HepG2 (cell line): ENCODE data around the gene DNTTIP2. TPM values are rescaled to one million over a fixed set of nuclear protein-coding genes. Genes with fewer than 3 reads are reported as not detected.

Source experiments
- ATAC-seq: fragments of 200-7000 bp; cut with Tn5 transposase; 3 replicates; pipeline ENCODE4 v1.9.1; 2020; ENCODE audit warnings: mild to moderate bottlenecking, moderate library complexity
- BruUV-seq: library from RNA; stranded (reverse); fragments of 400-500 nt; replicated peaks from 2 replicates; lab custom pipeline; 2021; lab: Mats Ljungman, UMichigan
- CTCF ChIA-PET: fragments of 300-600 bp; formaldehyde crosslinking; extraction: SDS; loops from one replicate; lab custom pipeline; 2021; ENCODE audit warnings: low total read pairs, inconsistent platforms, low intra/inter-chr PET ratio; lab: Yijun Ruan, JAX
- POLR2A ChIA-PET: fragments of 350-600 bp; sonication (Branson Sonifier 250); formaldehyde crosslinking; loops from one replicate; lab custom pipeline; 2020; ENCODE audit warnings: antibody characterized with exemption, inconsistent platforms; lab: Yijun Ruan, JAX
- DNase-seq: peaks from one replicate; pipeline ENCODE4 v3.0.0-alpha.2; 2015; ENCODE audit warnings: low spot score
- FAIRE-seq: peaks from 3 replicates; lab custom pipeline; 2011; peaks lifted over from hg19 to GRCh38; lab: Jason Lieb, UNC
- H2AFZ ChIP-seq: one replicate; pipeline ENCODE4 v1.6.1; 2011; ENCODE audit warnings: low read length, inconsistent platforms
- H3K27ac ChIP-seq: fragments of 300-600 bp; 3 replicates; pipeline ENCODE4 v1.8.0; 2011; ENCODE audit warnings: mixed run types, mild to moderate bottlenecking, mixed read lengths, low read length, inconsistent platforms; ENCODE audit not compliant: insufficient read depth; ENCODE audit errors: extremely low read length
- H3K27me3 ChIP-seq, 2 experiments: fragments of 200-600 bp in 1 of 2; 2 replicates in 1 of 2; 3 replicates in 1 of 2; pipeline versions ENCODE4 v1.6.0 to v1.8.0; 2011; ENCODE audit warnings: low read length in 2 of 2, mild to moderate bottlenecking in 2 of 2, moderate library complexity in 2 of 2, inconsistent platforms in 1 of 2; ENCODE audit not compliant: insufficient read depth in 2 of 2, control insufficient read depth in 1 of 2
- H3K36me3 ChIP-seq, 2 experiments: fragments of 200-600 bp in 1 of 2; replicated peaks in 1 of 2; 2 replicates in 1 of 2; 3 replicates in 1 of 2; pipeline versions ENCODE4 v1.5.1 to v1.8.0; 2011; ENCODE audit warnings: low read length in 2 of 2, inconsistent platforms in 1 of 2; ENCODE audit not compliant: insufficient read depth in 2 of 2, control insufficient read depth in 1 of 2
- H3K4me1 ChIP-seq: 2 replicates; pipeline ENCODE4 v1.5.1; 2012; ENCODE audit warnings: low read length, inconsistent platforms; ENCODE audit not compliant: insufficient read depth
- H3K4me2 ChIP-seq: 2 replicates; pipeline ENCODE4 v1.6.0; 2011; ENCODE audit warnings: low read depth, low read length, inconsistent platforms
- H3K4me3 ChIP-seq, 3 experiments: fragments of 200-600 bp in 1 of 3; sonication (generic), shearing (Covaris generic) in 1 of 3; replicated peaks in 1 of 3; 2 replicates each; pipeline ENCODE4 v1.5.1; 2011 to 2016; ENCODE audit warnings: low read length in 3 of 3, inconsistent platforms in 2 of 3, low read depth in 2 of 3, mild to moderate bottlenecking in 2 of 3, control low read depth in 1 of 3, mixed read lengths in 1 of 3; ENCODE audit not compliant: insufficient read depth in 1 of 3
- H3K79me2 ChIP-seq: one replicate; pipeline ENCODE4 v1.6.1; 2011; ENCODE audit warnings: low read length, inconsistent platforms; ENCODE audit not compliant: insufficient read depth
- H3K9ac ChIP-seq: 2 replicates; pipeline ENCODE4 v1.6.0; 2011; ENCODE audit warnings: mild to moderate bottlenecking, low read depth, low read length, inconsistent platforms; ENCODE audit not compliant: insufficient read depth
- H3K9me3 ChIP-seq: 2 replicates; pipeline ENCODE4 v1.5.1; 2012; ENCODE audit warnings: mild to moderate bottlenecking, low read length
- H4K20me1 ChIP-seq: 2 replicates; pipeline ENCODE4 v1.6.0; 2011; ENCODE audit warnings: inconsistent platforms, mild to moderate bottlenecking, low read length, moderate library complexity; ENCODE audit not compliant: insufficient read depth
- ADNP ChIP-seq: sonication (generic); formaldehyde crosslinking; IDR thresholded peaks from 2 replicates; pipeline ENCODE4 v1.4.0; 2020; ENCODE audit warnings: missing genetic modification reagents
- MIER3 ChIP-seq: IDR thresholded peaks from 2 replicates; pipeline ENCODE4 v1.6.1; 2016; ENCODE audit warnings: missing compliant biosample characterization, borderline replicate concordance
- NFYB ChIP-seq: sonication (generic); formaldehyde crosslinking; IDR thresholded peaks from 2 replicates; pipeline ENCODE4 v1.4.0; 2020; ENCODE audit warnings: missing genetic modification reagents
- PCBP1 ChIP-seq: fragments of 200-400 bp; formaldehyde crosslinking; IDR thresholded peaks from 2 replicates; pipeline ENCODE4 v1.6.1; 2017; ENCODE audit warnings: mild to moderate bottlenecking, low read depth, low read length, borderline replicate concordance
- SP2 ChIP-seq: sonication (generic); formaldehyde crosslinking; IDR thresholded peaks from 2 replicates; pipeline ENCODE4 v1.5.1; 2020; ENCODE audit warnings: mild to moderate bottlenecking, missing genetic modification reagents
- ZNF326 ChIP-seq: sonication (generic); formaldehyde crosslinking; IDR thresholded peaks from 2 replicates; pipeline ENCODE4 v1.4.0; 2020; ENCODE audit warnings: missing genetic modification reagents, borderline replicate concordance
- ZNF781 ChIP-seq: sonication (generic); formaldehyde crosslinking; IDR thresholded peaks from 2 replicates; pipeline ENCODE4 v1.5.1; 2020; ENCODE audit warnings: borderline replicate concordance, mild to moderate bottlenecking, missing genetic modification reagents; ENCODE audit errors: not compliant biosample characterization
- WGBS: methylation state at CpG from one replicate; pipeline ENCODE4 v1.1.6; 2017; ENCODE audit warnings: low lambda C conversion rate; 5-methylcytosine and 5-hydroxymethylcytosine counted together
- in situ Hi-C: cut with HindIII; loops from 2 replicates; pipeline ENCODE4 v1.10.0; 2017; ENCODE audit warnings: low pct_unique_long_range_greater_than_20kb; ENCODE audit not compliant: extremely low pct_ligation_motif_present
- intact Hi-C: fragments of 100-400 bp; cut with micrococcal nuclease; formaldehyde crosslinking; loops from one replicate; pipeline ENCODE4 v1.10.0; 2022; ENCODE audit not compliant: unreplicated experiment
- polyA plus RNA-seq, 8 experiments: library from polyadenylated mRNA; depleted of rRNA in 3 of 8; stranded (reverse) in 7 of 8; unstranded in 1 of 8; fragments of >200 nt; fragmentation: Illumina TruSeq in 4 of 8; extraction: Trizol in 4 of 8; gene quantifications; 2 replicates each; pipeline versions ENCODE4 v1.2.1 to v1.2.3, GENCODE V29; 2011 to 2016; ENCODE audit warnings: low read depth in 4 of 8, missing spikeins in 1 of 8, mixed read lengths in 1 of 8; ENCODE audit not compliant: insufficient read depth in 1 of 8
- total RNA-seq, 5 experiments: library from RNA; depleted of rRNA; stranded (reverse); fragments of >200 nt; fragmentation: Illumina TruSeq; extraction: Trizol; gene quantifications; 2 replicates each; pipeline ENCODE4 v1.2.3, GENCODE V29; 2016; ENCODE audit warnings: low read depth in 1 of 5
- TF ChIP-seq, protein P1 (sequence below): IDR thresholded peaks from 2 replicates; pipeline ENCODE4 v1.6.1; 2016; ENCODE audit warnings: missing genetic modification reagents, missing compliant biosample characterization
- TF ChIP-seq, protein P2 (sequence below): sonication (generic); formaldehyde crosslinking; IDR thresholded peaks from 2 replicates; pipeline ENCODE4 v1.5.0; 2020; ENCODE audit warnings: missing genetic modification reagents
- TF ChIP-seq, protein P3 (sequence below): IDR thresholded peaks from 2 replicates; pipeline ENCODE4 v1.6.1; 2016; ENCODE audit warnings: control low read depth
- TF ChIP-seq, protein P4 (sequence below): sonication (generic); formaldehyde crosslinking; IDR thresholded peaks from 2 replicates; pipeline ENCODE4 v1.9.0; 2021; ENCODE audit warnings: mild to moderate bottlenecking, missing genetic modification reagents
- TF ChIP-seq, protein P5 (sequence below): IDR thresholded peaks from 2 replicates; pipeline ENCODE4 v1.6.1; 2016; ENCODE audit warnings: low read depth

Gene DNTTIP2
- total and polyA plus RNA-seq, 2 of the 13 experiments (the other 11 are each of a cell fraction or from before 2014, with no cell fraction given), result 11.4 to 63.3 TPM

DNA sequence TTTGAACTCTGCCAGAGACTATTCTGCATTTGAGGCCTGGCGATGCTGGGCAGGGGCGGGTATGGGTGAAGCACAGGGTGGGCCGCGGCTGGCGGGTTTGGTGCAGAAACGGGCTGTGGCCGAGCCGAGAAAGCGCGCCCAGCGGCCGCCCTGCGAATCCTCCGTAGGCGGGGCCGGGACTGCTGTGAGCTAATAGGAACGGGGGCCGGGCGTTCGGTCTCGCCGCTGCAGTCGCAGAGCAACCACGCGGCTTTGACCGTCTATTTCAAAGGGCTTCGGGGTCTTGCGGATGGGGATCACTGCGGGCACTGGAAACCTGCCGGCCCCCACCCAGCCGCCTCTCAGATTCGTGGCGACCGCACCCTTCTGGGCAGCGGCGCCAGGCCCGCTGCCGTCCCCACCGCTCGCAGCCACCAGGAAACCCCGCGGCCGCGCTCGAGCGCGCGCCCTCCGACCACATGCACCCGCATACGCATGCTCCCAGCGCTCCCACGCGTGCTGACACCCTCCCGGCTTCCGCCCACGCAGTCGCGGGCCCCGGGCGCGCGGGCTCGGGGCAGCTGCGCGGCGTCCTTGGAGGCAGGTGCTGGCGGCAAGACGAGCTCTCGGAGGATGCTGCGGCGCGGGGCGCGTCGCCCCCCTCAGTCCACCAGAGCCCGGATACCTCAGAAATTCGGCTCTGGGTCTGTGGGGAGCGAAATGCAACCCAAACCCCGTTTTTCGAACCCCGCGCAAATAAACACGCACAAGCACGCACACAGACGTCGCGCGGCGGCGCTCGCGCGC is 32.6 kb downstream of the DNTTIP2 start:
- Histone ChIP-seq H3K4me3 (peak overlapping the region; percentile 90 to 91 (median 91)), H3K9me3 (peaks cover 16% of the 10 kb centered on the region), H3K4me1 (peaks cover 20% of the 10 kb centered on the region), H2AFZ (peak overlapping the region; percentile 43), H3K27me3 (no peaks in the 10 kb centered on the region; a peak in 1 of 5 replicates), H3K27ac (peak overlapping the region; percentile 88), H4K20me1 (no peaks in the 10 kb centered on the region), H3K4me2 (peak overlapping the region; percentile 96), H3K36me3 (no peaks in the 10 kb centered on the region), H3K9ac (peak overlapping the region; percentile 95), H3K79me2 (no peaks in the 10 kb centered on the region)
- FAIRE-seq (no peak), ATAC-seq (peak; percentile 83), DNase-seq (peak; percentile 76)
- BruUV-seq, result TSS peak; percentile 93
- in situ Hi-C loops (no loop called here), intact Hi-C loops (loop anchor here (5.0 to 10.0 kb wide), 3 partner anchors 229 to 542 kb away; partner anchors contain the start of gene DR1)
- CTCF ChIA-PET, result interaction anchor here (3.5 kb wide), 1 partner anchor 216 kb away, joined by 21 read pairs; no protein-coding TSS in a partner anchor
- POLR2A ChIA-PET, result interaction anchor here (0.6 to 3.8 kb wide), 28 partner anchors 9 to 571 kb away, joined by 3 to 55 read pairs (median 4); partner anchors contain the start of genes BCAR3, DNTTIP2, DR1 and FNBP1L
- 0% methylated on average over 5 of the region's 94 CpGs for WGBS
- TF ChIP-seq, protein P1, sequence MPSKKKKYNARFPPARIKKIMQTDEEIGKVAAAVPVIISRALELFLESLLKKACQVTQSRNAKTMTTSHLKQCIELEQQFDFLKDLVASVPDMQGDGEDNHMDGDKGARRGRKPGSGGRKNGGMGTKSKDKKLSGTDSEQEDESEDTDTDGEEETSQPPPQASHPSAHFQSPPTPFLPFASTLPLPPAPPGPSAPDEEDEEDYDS, result peak; percentile 59
- TF ChIP-seq NFYB (CRISPR knock-in tag) (peak; percentile 31; the same call in 1 of the 2 replicates), PCBP1 (no peak), ADNP (no peak), SP2 (CRISPR knock-in tag) (no peak), MIER3 (no peak; the same call in 1 of the 2 replicates), ZNF781 (CRISPR knock-in tag) (no peak), ZNF326 (no peak)
- TF ChIP-seq, protein P2, sequence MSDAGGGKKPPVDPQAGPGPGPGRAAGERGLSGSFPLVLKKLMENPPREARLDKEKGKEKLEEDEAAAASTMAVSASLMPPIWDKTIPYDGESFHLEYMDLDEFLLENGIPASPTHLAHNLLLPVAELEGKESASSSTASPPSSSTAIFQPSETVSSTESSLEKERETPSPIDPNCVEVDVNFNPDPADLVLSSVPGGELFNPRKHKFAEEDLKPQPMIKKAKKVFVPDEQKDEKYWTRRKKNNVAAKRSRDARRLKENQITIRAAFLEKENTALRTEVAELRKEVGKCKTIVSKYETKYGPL (CRISPR knock-in tag), result 0 out of 2 replicates have a peak, but pooled peaks have one; percentile 21
- TF ChIP-seq, protein P3, sequence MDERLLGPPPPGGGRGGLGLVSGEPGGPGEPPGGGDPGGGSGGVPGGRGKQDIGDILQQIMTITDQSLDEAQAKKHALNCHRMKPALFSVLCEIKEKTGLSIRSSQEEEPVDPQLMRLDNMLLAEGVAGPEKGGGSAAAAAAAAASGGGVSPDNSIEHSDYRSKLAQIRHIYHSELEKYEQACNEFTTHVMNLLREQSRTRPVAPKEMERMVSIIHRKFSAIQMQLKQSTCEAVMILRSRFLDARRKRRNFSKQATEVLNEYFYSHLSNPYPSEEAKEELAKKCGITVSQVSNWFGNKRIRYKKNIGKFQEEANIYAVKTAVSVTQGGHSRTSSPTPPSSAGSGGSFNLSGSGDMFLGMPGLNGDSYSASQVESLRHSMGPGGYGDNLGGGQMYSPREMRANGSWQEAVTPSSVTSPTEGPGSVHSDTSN, result no peak
- TF ChIP-seq, protein P4, sequence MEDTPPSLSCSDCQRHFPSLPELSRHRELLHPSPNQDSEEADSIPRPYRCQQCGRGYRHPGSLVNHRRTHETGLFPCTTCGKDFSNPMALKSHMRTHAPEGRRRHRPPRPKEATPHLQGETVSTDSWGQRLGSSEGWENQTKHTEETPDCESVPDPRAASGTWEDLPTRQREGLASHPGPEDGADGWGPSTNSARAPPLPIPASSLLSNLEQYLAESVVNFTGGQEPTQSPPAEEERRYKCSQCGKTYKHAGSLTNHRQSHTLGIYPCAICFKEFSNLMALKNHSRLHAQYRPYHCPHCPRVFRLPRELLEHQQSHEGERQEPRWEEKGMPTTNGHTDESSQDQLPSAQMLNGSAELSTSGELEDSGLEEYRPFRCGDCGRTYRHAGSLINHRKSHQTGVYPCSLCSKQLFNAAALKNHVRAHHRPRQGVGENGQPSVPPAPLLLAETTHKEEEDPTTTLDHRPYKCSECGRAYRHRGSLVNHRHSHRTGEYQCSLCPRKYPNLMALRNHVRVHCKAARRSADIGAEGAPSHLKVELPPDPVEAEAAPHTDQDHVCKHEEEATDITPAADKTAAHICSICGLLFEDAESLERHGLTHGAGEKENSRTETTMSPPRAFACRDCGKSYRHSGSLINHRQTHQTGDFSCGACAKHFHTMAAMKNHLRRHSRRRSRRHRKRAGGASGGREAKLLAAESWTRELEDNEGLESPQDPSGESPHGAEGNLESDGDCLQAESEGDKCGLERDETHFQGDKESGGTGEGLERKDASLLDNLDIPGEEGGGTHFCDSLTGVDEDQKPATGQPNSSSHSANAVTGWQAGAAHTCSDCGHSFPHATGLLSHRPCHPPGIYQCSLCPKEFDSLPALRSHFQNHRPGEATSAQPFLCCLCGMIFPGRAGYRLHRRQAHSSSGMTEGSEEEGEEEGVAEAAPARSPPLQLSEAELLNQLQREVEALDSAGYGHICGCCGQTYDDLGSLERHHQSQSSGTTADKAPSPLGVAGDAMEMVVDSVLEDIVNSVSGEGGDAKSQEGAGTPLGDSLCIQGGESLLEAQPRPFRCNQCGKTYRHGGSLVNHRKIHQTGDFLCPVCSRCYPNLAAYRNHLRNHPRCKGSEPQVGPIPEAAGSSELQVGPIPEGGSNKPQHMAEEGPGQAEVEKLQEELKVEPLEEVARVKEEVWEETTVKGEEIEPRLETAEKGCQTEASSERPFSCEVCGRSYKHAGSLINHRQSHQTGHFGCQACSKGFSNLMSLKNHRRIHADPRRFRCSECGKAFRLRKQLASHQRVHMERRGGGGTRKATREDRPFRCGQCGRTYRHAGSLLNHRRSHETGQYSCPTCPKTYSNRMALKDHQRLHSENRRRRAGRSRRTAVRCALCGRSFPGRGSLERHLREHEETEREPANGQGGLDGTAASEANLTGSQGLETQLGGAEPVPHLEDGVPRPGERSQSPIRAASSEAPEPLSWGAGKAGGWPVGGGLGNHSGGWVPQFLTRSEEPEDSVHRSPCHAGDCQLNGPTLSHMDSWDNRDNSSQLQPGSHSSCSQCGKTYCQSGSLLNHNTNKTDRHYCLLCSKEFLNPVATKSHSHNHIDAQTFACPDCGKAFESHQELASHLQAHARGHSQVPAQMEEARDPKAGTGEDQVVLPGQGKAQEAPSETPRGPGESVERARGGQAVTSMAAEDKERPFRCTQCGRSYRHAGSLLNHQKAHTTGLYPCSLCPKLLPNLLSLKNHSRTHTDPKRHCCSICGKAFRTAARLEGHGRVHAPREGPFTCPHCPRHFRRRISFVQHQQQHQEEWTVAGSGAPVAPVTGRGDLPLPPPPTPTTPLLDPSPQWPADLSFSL (CRISPR knock-in tag), result no peak
- TF ChIP-seq, protein P5, sequence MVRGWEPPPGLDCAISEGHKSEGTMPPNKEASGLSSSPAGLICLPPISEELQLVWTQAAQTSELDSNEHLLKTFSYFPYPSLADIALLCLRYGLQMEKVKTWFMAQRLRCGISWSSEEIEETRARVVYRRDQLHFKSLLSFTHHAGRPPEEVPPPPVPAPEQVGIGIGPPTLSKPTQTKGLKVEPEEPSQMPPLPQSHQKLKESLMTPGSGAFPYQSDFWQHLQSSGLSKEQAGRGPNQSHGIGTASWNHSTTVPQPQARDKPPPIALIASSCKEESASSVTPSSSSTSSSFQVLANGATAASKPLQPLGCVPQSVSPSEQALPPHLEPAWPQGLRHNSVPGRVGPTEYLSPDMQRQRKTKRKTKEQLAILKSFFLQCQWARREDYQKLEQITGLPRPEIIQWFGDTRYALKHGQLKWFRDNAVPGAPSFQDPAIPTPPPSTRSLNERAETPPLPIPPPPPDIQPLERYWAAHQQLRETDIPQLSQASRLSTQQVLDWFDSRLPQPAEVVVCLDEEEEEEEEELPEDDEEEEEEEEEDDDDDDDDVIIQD, result no peak
